K562 (cell line): ENCODE measurements around the gene R3HDM2.

Experiments used
- ATF1 ChIP-seq, 2 experiments: fragments of 450-650 bp in 1 of 2; IDR thresholded peaks; 2 replicates each; pipeline ENCODE4 v1.6.1; 2016; ENCODE audit warnings: missing compliant biosample characterization in 1 of 2, missing genetic modification characterization in 1 of 2
- CHD1 ChIP-seq: fragments of 200-600 bp; sonication (generic); IDR thresholded peaks from one replicate; pipeline ENCODE4 v1.6.1; 2012; ENCODE audit warnings: mild to moderate bottlenecking, moderate library complexity, low read length, inconsistent platforms
- MTA1 ChIP-seq: fragments of 450-650 bp; IDR thresholded peaks from 2 replicates; pipeline ENCODE4 v1.6.1; 2017; ENCODE audit warnings: borderline replicate concordance
- MTA3 ChIP-seq: fragments of 450-650 bp; formaldehyde crosslinking; IDR thresholded peaks from 2 replicates; pipeline ENCODE4 v1.6.1; 2017; ENCODE audit warnings: mild to moderate bottlenecking, borderline replicate concordance
- NR2C2 ChIP-seq, 2 experiments: fragments of 200-800 bp in 1 of 2; sonication (Bioruptor generic) in 1 of 2; sonication (generic) in 1 of 2; formaldehyde crosslinking in 1 of 2; IDR thresholded peaks; 2 replicates each; pipeline versions ENCODE4 v1.6.1 to v1.8.0; 2016 to 2022; ENCODE audit warnings: mild to moderate bottlenecking in 1 of 2, missing compliant biosample characterization in 1 of 2, missing genetic modification characterization in 1 of 2, missing genetic modification reagents in 1 of 2
- SAP30 ChIP-seq: fragments of 200-600 bp; sonication (generic); IDR thresholded peaks from 2 replicates; pipeline ENCODE4 v1.6.1; 2012; ENCODE audit warnings: borderline replicate concordance, low read depth, mild to moderate bottlenecking, moderate library complexity, low read length, control low read depth, inconsistent platforms; ENCODE audit not compliant: insufficient read depth, poor library complexity, severe bottlenecking
- SP1 ChIP-seq: sonication (generic); formaldehyde crosslinking; IDR thresholded peaks from 2 replicates; pipeline ENCODE4 v1.8.1; 2022; ENCODE audit warnings: mild to moderate bottlenecking, missing genetic modification reagents
- ZNF263 ChIP-seq: sonication (generic); formaldehyde crosslinking; IDR thresholded peaks from 2 replicates; pipeline ENCODE4 v1.8.0; 2022; ENCODE audit warnings: mild to moderate bottlenecking, missing genetic modification reagents, borderline replicate concordance
- TF ChIP-seq, protein P1 (sequence below), 3 experiments: IDR thresholded peaks in 2 of 3; conservative IDR thresholded peaks in 1 of 3; 2 replicates each; pipeline ENCODE4 v1.5.1; 2011 to 2012; ENCODE audit warnings: low read length in 3 of 3, mild to moderate bottlenecking in 3 of 3, control low read depth in 2 of 3, improper control_type of control experiment in 1 of 3, inconsistent platforms in 1 of 3, low read depth in 1 of 3, mixed read lengths in 1 of 3, moderate library complexity in 1 of 3; ENCODE audit not compliant: insufficient read depth in 2 of 3
- TF ChIP-seq, protein P2 (sequence below): sonication (generic); formaldehyde crosslinking; IDR thresholded peaks from 2 replicates; pipeline ENCODE4 v1.8.0; 2022; ENCODE audit warnings: mild to moderate bottlenecking, missing genetic modification reagents

DNA sequence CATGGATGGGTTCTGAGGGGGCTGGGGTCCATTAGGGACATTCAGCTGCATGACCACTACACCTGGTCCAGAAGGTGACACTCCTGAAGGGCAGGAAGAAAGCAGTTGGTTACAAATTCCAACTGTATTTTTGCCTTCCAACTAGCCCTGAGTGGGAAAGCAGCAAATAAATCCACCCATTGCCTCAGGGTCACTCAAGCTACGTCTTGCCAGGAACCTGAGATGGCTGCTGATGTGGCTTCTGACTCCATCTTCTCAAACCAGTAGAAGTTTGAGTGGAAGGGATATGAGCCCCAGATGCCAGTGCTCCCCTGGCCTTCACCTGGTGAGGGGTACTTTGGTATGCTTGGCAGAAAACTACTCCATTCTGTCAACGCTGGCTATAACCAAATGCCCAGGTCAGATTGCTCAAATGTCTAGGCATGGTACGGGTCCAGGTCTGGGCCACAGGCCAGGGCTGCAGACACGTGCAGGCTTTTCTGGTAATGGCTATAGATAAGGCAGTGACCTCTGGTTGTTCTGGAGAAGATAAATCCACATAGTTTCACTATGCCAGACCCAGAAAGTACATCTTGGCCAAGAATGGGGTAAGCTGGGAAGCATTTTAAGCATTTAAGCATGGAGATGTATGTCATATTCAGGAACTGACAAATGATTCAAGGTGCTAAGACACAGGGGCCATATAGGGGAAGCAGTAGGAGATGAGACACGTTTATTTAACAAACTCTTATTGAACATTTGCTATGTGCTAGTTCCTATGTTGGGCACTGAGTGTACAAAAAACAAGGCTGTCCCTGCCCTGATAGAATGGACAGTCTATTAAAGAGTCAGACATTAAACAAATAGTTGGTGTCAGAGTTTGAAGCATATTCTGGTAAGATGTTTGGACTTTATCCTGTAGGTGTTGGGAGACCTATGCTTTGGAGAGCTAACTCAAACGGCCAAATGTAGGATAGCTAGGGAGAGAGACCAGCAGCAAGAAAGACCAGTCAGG, 171.6 kb downstream of the R3HDM2 start:
- TF ChIP-seq ATF1 (CRISPR knock-in tag; IDR thresholded peaks at IDR 0.05) (no peak), ATF1 (tag; IDR thresholded peaks at IDR 0.05) (no peak), MTA1 (no peak), SAP30 (no peak), CHD1 (no peak), SP1 (CRISPR knock-in tag) (no peak), MTA3 (no peak), ZNF263 (CRISPR knock-in tag) (no peak), NR2C2 (CRISPR knock-in tag; IDR thresholded peaks at IDR 0.05) (no peak), NR2C2 (tag; IDR thresholded peaks at IDR 0.05) (no peak)
- TF ChIP-seq, protein P1, sequence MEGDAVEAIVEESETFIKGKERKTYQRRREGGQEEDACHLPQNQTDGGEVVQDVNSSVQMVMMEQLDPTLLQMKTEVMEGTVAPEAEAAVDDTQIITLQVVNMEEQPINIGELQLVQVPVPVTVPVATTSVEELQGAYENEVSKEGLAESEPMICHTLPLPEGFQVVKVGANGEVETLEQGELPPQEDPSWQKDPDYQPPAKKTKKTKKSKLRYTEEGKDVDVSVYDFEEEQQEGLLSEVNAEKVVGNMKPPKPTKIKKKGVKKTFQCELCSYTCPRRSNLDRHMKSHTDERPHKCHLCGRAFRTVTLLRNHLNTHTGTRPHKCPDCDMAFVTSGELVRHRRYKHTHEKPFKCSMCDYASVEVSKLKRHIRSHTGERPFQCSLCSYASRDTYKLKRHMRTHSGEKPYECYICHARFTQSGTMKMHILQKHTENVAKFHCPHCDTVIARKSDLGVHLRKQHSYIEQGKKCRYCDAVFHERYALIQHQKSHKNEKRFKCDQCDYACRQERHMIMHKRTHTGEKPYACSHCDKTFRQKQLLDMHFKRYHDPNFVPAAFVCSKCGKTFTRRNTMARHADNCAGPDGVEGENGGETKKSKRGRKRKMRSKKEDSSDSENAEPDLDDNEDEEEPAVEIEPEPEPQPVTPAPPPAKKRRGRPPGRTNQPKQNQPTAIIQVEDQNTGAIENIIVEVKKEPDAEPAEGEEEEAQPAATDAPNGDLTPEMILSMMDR (IDR thresholded peaks at IDR 0.05 in 2 of 3, conservative IDR thresholded peaks at IDR 0.05 in 1 of 3; ENCODE audit: insufficient read depth in 2 of 3, low read depth in 1 of 3, low read length in 3 of 3), result no peak
- TF ChIP-seq, protein P2, sequence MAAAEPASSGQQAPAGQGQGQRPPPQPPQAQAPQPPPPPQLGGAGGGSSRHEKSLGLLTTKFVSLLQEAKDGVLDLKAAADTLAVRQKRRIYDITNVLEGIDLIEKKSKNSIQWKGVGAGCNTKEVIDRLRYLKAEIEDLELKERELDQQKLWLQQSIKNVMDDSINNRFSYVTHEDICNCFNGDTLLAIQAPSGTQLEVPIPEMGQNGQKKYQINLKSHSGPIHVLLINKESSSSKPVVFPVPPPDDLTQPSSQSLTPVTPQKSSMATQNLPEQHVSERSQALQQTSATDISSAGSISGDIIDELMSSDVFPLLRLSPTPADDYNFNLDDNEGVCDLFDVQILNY (CRISPR knock-in tag), result no peak
